Measurements from ENCODE around the gene SLC25A13.
"Not testable (repeated sequence)": the region's sequence is repeated elsewhere in the genome, so short reads cannot be mapped to it uniquely, and the experiment has no call there.

SLC25A13 gene, protein sequence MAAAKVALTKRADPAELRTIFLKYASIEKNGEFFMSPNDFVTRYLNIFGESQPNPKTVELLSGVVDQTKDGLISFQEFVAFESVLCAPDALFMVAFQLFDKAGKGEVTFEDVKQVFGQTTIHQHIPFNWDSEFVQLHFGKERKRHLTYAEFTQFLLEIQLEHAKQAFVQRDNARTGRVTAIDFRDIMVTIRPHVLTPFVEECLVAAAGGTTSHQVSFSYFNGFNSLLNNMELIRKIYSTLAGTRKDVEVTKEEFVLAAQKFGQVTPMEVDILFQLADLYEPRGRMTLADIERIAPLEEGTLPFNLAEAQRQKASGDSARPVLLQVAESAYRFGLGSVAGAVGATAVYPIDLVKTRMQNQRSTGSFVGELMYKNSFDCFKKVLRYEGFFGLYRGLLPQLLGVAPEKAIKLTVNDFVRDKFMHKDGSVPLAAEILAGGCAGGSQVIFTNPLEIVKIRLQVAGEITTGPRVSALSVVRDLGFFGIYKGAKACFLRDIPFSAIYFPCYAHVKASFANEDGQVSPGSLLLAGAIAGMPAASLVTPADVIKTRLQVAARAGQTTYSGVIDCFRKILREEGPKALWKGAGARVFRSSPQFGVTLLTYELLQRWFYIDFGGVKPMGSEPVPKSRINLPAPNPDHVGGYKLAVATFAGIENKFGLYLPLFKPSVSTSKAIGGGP

DNA sequence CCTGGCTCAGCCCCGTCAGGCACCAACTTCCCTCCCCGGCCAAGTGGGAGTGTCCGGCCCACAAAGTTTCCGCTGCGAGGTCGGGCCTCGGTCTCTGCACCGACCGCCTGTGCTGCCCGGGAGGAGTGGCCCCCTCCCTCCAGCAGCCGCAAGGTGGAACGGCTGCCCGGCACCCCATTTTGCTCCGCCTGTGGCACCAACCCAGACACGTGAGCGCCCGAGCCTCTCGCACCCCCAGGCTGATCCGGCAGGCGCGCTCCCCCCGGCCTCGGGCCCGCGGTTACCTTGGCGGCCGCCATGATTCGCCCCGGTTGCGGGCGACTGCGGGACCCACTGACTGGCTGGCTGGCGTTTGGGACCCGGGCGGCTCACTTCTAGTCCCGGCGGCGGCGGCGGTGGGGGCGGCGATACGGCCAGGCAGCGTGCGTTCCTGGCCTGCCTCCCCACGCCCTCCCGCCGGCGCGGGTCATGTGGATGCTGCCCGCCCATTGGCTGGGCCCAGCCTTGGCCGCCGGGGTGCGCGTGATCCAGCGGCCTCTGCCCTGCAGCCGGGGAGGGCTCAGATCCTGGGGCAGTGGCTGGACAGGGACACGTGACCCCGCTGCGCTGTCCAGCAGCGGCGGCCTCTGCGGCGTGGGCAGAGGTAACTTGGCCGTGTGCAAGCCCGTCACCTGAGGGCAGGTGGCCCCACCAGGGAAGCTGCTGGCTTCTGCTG is at the start of gene SLC25A13:
Gene SLC25A13, minus strand, starts transcription at position 441 of the 715 bp plus-strand sequence. Its CDS starts 142 bp downstream, at position 299.
- peak; percentile 77 for DNase-seq

- not testable (repeated sequence) for DNase-seq
Measured at GRCh38 chr7:96365916-96366315, 44.0 kb upstream of the SLC25A13 start.

- DNase-seq: no peak
Measured at GRCh38 chr7:96361116-96361857, 39.4 kb upstream of the SLC25A13 start.

DNA sequence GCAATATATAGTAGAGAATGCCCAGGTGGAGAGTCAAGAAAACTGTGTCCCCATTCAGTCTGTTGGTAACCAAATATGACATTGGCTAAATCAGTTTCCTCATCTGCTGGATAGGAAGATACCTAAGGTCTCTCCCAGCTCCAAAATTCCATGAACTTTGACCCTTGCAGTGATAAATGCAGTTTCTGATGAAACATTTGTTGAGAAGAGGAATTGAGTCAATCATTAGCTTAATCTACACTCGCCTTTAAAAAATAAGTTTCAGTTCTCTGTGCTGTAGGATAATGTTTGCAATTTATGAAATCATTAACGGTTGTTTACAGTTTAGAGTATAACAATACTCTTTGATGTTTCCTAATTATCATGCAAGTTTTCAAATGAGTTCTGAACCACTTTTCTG is 38.0 kb upstream of the SLC25A13 start:
- DNase-seq: no peak

DNA sequence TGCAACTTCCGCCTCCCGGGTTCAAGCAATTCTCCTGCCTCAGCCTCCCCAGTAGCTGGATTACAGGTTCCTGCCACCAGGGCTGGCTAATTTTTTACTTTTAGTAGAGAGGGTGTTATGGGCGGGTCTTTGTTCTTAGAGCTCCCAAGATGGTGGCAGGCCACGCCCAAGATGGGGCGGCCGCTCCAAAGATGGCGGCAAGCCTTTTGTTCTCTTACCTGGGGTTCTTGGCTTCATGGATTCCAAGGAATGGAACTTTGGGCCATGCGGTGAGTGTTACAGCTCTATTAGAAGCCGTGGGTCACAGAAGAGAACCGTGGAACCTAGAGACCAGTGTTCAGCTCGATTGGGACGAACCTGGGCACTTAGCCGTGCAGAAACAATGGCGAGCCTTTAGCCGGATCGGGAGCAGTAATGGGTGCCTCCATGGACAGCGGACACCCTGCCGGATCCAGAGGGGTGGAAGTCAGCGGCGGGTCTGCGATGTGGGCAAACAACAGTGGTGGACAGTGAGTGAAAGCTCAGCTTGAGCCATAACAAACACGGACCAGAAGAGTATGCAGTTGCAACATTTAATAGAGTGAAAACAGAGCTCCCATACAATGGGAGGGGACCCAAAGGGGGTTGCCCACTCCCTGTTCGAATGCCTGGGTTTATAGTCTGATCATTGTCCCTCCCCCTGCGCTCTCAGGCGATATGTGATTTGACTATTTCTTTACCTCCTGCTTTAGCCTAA is 36.5 kb upstream of the SLC25A13 start:
- DNase-seq: not testable (repeated sequence)

DNA sequence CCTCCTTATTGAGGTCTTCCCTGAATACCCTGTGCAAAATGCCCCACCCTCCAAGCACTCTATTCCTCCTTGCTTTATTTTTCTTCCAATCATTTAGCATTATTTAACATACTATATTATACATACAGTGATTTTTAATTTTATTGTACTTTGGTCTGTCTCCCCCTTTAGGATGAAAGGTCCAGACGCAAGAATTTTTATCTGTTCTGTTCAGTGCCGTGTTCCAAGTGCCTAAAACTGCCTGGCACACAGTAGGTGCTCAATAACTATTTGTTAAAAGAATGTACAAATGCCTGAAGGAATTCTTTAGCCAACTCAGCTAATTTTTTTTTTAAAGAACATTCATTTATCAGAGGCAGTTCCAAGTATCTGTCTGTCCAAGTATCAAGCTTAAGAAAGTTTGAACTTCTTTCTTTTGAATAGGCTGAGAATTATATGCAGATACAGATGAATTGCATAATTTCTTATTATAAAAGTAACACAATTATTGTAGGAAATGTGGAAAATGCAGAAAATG is 34.1 kb upstream of the SLC25A13 start:
- no peak for DNase-seq

DNA sequence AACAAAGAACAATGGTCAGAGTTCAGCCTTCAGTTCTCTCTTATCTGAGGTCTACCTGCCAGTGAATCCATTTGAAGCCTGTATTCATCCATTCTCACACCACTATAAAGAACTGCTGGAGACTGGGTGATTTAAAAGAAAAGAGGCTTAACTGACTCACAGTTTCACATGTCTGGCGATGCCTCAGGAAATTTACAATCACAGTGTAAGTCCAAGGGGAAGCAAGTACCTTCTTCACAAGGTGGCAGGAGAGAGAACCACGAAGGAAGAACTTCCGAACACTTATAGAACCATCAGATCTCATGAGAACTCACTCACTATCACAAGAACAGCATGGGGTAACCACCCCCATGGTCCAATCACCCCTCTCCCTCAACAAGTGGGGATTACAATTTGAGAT is 33.0 kb upstream of the SLC25A13 start:
- no peak for DNase-seq

DNA sequence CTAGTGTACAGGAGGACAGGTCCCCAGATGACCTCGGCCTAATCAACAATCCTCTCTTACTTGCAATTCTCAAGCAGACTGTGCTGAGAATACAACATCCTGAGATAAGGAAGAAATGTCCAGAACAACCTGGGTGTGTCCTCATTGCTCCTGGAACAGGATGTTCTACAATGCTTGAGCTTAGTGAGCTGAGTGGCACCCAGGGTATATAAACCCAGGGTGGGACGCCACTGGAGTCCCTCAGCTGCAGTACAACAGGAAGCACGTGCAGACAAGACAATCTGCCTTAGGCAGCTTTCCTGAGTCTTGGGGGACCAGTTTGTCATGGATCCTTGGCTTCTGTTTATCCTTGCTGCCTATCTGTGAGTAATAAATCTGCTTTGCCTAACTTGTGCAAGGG is 27.7 kb upstream of the SLC25A13 start:
- no peak for DNase-seq

DNA sequence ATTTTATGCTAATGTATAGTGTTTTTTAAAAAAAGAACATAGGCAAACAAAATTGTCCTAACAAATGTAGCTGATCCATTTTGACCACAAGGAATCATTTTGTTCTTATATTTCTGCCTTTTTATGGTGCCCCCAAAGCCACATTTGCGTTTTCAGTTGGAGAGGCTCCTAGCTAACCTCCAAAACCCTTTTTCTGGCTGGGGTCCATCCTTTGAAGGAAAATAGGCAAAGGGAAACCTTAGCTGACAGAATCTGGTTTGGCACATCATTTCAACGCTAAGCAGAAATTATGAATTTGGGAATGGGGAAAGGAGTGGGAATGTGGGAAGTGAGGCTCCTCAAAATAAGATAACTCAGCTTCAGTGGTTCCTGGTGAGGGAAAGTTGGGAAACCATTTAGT is 25.6 kb upstream of the SLC25A13 start:
- DNase-seq: no peak

GRCh38 chr7:96346293-96346953 is 24.5 kb upstream of the SLC25A13 start:
- DNase-seq: no peak

DNA sequence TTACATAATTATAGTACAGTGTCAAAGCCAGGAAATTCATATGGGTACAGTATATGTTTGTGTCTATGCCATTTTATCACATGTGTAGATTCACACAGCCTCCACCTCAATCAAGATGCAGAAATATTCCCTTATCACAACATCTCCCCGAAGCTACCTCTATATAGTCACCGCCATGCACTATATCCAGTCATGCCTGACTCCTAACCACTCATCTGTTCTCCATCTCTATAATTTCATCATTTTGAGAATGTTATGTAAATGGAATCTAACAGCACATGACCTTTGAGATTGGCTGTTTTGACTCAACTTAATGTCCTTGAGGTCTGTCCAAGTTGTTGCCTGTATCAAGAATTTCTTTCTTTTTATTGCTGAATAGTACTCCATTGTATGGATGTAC is 22.3 kb upstream of the SLC25A13 start:
- DNase-seq: no peak

- DNase-seq: no peak
Measured at GRCh38 chr7:96342049-96342448, 20.2 kb upstream of the SLC25A13 start.

GRCh38 chr7:96337519-96337918 is 15.6 kb upstream of the SLC25A13 start:
- DNase-seq: no peak

GRCh38 chr7:96332325-96332724 is 10.4 kb upstream of the SLC25A13 start:
- DNase-seq: no peak

DNA sequence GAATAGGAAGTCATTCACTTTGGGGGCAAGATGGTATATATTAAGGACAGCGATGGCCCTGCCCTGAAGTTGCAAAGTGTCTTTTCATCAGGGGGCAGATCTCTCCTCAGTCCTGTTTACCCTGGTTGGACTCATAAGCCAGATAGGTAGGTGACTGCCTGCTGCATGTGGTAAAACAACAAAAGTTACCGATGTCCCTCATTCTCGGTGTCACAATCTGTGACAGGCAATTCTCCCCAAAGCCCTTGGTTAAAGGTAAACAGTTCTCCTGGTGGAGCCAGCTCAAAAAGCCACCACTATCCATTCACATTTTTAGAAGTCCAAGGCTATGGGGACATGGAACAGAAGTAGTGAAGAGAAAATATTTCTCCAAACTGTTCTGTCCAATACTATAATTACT is 9.9 kb upstream of the SLC25A13 start:
- no peak for DNase-seq

DNA sequence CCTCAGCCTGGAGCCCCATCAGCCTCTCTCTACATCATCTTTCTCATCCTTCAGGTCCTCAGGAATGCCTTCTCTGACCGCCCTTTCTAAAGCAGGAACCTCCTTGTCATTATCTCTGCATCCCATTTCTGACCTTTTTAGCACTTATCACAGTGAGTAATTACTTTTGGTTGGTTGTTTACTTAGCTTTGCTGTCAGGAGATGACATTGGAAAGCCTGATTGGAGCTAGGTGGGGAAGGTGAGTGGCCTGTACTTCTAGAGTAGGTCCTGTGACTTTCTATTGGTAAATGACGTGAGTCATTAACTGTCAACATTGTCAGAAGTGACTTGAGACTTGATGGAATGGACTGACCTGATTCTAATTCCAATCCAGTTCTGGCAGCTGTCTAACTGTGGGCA is 9.3 kb upstream of the SLC25A13 start:
- DNase-seq: peak; percentile 9

GRCh38 chr7:96330193-96330592 is 8.3 kb upstream of the SLC25A13 start:
- DNase-seq: peak; percentile 96

DNA sequence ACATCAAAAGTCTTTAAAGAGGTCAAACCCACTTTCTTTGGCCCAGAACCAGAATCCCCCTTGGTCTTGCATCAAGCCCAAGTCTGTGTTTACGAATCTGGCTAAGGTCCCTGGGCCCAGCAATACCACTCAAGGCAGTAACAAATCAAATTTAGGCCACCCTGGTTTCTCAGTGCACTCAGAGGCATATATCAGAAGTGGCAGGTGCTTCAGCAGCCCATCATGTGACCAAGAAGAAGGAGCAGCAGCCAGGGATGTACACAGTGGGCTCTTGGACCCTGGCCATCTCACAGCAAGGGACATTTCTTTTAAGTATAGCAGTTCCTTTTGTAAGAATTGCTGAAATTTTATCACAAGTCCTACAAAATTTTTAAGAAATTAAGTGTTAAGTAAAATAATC is 7.3 kb upstream of the SLC25A13 start:
- peak; percentile 86 for DNase-seq

- peak; percentile 40 for DNase-seq
Measured at GRCh38 chr7:96328016-96328415, 6.1 kb upstream of the SLC25A13 start.

- DNase-seq: peak; percentile 62
Measured at GRCh38 chr7:96327429-96327828, 5.5 kb upstream of the SLC25A13 start.

DNA sequence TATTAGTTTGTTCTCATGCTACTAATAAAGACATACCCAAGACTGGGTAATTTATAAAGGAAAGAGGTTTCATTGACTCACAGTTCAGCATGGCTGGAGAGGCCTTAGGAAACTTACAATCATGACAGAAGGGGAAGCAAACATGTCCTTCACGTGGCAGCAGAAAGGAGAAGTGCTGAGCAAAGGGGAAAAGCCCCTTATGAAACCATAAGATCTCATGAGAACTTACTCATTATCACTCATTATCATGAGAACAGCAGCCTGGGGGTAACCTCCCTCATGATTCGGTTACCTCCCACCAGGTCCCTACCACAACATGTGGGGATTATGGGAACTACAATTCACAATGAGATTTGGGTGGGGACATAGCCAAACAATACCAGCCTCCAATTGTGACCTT is 4.9 kb upstream of the SLC25A13 start:
- not testable (repeated sequence) for DNase-seq

Measured in DMS79 treated with DMSO at 0.1 percent for 48 hours (cell line).